Pons (tissue), 1 donor: Measurements from ENCODE around the gene AHCY.
A peak's percentile ranks its signal among the peaks of the same experiment; 100 is the strongest.

Experiments
- DNase-seq: peaks from one replicate; pipeline ENCODE4 v3.0.0-alpha.2; 2016; ENCODE audit warnings: low spot score

AHCY gene

GRCh38 chr20:34324541-34324940, 21.4 kb upstream of the AHCY start:
- no peak for DNase-seq

DNA sequence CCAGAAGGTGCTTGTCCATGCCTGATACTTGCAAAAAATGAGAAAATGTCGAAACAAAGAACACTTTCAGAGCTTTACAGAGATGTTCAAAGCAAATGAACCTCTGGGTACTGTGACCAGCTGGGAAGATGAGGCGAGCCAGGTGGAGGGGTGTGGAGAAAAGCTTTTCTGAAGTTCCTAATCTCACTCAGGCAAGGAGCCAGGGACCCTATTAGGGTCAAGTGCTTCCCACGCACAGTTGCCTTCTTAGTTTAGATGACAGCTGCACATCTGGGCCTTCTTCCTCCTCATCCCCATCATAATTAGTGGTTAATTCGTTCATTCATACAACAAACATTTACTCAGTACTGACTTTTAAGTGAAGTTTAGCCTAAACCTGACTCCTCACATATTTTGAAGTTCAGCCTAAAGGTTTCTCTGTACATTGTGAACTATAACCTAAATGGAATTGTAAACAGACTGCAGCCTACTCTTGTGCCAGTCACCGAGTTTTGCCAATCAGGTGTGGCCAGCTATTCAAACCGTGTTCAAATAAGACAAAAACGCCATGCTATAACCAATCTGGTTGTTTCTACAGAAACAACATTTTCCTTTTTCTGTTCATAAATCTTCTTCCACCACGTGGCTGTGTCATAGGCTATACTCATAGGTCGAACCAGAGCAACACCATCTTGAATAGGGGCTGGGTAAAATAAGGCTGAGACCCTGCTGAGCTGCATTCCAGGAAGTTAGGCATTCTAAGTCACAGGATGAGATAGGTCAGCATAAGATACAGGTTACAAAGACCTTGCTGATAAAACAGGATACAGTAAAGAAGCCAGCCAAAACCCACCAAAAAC, 19.3 kb upstream of the AHCY start:
- DNase-seq = no peak

GRCh38 chr20:34320861-34321260, 17.7 kb upstream of the AHCY start:
- DNase-seq = no peak

- DNase-seq = no peak
Observed at GRCh38 chr20:34318609-34319443, 15.7 kb upstream of the AHCY start.

GRCh38 chr20:34316196-34316814, 13.2 kb upstream of the AHCY start:
- DNase-seq = no peak

GRCh38 chr20:34315236-34315635, 12.1 kb upstream of the AHCY start:
- DNase-seq = no peak

DNA sequence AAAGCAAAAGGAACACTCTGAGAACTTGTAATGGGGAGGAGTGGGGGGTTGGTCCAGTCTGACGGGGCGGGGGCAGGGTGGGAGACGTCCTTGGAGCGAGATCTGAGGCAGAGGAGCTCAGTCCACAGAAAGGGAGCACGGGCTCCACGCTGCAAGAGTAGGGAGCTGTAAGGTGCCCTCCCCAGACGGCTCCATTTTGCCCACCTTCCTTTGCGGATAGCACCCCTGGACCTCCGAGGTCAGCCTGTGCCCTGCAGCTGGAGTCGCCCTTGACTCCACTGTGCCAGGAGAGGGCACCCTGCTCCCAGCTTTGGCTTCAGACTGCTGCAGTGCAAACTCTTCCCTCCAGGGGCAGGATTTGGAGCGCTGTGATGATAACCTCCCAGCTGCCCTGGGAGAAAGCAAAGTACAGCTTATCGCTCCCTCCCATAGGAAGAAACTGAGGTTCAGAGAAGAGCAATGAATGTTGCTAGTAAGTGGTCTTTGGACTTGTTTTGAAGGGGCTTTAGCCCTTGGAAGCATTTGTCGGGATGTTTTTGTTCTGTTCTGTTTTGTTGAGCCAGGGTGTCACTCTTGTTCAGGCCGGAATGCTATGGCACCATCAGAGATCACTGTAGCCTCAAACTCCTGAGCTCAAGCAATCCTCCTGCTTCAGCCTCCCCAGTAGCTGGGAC, 9.5 kb upstream of the AHCY start:
- peak; percentile 96 for DNase-seq

DNA sequence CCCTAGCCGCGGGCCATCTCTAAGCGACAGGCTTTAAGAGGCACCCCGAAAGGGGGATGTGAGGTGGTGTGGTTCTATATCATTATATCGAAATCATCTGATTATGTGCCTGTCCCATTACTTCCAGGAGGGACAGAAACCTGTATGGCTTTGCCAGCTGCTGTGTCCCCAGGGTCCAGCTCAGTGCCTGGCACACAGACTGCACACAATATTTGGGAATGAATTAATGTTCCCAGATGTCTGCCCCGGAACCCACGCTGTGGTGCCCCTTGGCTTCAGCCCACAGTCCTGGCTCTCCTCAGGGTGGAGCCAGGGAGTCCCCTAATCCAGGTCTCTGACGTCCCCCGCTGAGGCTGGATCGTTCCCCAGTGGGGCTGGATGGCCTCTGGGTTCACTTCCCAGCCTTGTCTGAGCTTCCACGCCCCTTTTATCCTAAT, 8.9 kb upstream of the AHCY start:
- no peak for DNase-seq

- no peak for DNase-seq
Observed at GRCh38 chr20:34311118-34312023, 8.2 kb upstream of the AHCY start.

DNA sequence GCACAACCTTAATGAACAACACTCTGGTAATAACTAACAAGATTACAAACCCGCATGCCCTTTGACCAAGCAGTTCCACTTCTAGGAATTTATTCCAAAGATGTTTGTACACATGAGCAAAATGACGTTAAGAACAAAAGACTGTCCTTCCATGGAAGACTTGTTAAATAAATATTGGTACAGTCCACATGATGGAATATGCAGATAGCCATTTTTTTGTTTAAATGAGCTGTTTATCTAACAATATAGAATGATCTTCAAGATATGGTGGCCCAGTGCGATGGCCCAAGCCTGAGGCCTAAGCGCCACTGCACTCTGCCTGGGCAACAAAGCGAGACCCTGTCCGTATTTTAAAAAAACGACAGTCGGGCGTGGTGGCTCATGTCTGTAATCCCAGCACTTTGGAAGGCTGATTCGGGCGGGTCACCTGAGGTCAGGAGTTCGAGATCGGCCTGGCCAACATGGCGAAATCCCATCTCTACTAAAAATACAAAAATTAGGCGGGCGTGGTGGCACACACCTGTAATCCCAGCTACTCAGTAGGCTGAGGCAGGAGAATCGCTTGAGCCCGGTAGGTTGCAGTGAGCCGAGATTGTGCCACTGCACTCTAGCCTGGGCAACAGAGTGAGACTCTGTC, 7.4 kb upstream of the AHCY start:
- no peak for DNase-seq

GRCh38 chr20:34309691-34310090, 6.5 kb upstream of the AHCY start:
- DNase-seq = no peak

DNA sequence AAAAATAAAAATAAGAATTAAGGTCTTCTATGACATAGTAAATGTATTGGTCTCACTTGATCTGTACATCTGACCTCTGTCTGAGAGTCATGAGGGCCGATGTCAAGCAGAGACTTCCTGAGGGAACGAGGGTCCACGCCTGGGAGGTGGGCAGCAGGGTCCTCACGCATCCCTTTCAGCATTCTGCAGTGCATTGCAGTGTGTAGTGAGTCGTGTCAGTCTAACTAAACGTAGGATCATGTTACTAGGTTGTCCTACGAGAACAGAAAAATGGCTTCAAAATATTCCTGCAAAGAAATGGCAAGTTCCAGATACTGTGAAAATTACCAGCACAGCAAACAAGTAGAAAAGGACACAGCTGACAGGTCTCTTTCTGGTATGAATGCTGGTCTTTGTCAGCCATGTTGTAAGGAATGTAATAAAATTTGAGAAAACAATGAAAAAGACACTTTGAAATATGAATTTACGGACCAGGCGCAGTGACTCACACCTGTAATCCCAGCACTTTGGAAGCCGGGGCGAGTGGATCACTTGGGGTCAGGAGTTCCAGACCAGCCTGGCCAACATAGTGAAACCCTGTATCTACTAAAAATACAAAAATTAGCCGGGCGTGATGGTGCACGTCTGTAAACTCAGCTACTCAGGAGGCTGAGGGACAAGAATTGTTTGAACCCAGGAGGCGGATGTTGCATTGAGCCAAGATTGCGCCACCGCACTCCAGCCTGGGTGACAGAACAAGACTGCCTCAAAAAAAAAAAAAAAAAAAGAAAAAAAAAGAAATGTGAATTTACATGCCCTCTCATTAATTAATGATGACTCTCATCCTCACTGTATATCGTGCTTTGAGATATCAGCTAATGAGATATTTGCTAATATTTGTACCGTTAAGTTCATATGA, 2.4 kb upstream of the AHCY start:
- DNase-seq = no peak

DNA sequence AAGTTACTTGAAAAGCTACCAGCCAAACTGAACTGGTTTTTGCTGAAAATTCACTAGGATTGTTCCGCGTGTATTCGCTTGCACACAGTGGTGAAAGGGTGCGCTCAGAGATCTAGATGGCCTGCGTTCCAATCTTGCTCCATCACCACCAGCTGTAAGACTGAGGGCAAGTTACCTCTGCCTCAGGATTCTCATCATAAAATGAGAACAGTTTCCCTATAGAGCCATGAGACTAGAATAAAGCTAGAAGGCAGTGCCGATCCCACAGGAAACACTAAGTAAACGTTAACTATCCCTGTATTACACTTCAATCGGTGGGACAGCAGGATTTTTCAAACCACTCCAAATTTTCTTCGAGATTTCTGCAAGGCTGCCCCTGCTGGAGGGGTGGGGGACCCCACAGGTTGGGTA, 838 bp downstream of the AHCY start:
- no peak for DNase-seq

GRCh38 chr20:34301587-34302311, 1.4 kb downstream of the AHCY start:
- no peak for DNase-seq

GRCh38 chr20:34300809-34301586, 2.2 kb downstream of the AHCY start:
- DNase-seq = no peak

DNA sequence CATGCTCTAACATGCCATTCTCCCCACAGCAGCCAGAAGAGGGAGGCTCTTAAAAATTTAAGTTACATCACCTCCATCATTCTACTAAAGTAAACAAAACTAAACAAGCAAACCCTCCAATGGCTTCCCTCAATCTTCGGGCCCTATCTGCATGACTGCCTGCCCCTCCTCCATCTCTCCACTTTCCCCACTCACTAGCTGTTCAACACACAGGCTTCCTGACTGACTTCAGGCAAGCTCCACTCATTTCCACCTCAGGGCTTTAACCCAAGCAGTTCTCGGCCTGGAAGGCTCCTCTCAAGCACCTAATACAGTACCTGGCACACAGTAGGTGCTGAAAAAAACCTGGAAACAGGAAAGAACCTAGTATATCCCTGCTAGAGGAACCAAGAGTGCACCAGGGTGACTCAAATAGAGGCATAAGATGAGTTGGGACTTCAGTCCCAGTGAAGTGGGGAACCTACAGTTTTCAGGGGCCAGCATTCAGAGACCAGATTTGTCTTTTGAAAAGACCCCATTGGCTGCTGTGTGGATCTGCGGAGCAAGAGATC, 2.8 kb downstream of the AHCY start:
- DNase-seq = no peak

- DNase-seq = no peak
Observed at GRCh38 chr20:34299556-34300255, 3.4 kb downstream of the AHCY start.
